Measurements from ENCODE around the gene ZNF691.

DNA sequence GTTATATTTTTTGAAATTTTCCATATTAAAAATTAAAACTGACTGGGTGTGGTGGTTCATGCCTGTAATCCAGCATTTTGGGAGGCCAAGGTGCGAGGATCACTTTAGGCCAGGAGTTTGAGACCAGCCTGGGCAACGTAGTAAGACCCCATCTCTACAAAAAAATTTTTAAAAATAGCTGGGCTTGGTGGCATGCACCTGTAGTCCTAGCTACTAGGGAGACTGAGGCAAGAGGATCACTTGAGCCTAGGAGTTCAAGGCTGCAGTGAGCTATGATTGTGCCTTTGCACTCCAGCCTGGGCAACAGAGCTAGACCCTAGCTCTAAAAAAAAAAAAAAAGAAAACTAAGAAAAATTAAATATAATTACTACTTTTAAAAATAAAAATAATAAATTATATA lies 24.7 kb upstream of the ZNF691 start:
- no peak for TF ChIP-seq SIN3A (IDR thresholded peaks at IDR 0.05; ENCODE audit: borderline replicate concordance, low read depth, low read length)
- no peak for TF ChIP-seq MXI1 (IDR thresholded peaks at IDR 0.05; ENCODE audit: low read depth, low read length)
- TF ChIP-seq CHD2 (IDR thresholded peaks at IDR 0.05; ENCODE audit: low read length, partially characterized antibody): no peak
- no peak for TF ChIP-seq CTCF (IDR thresholded peaks at IDR 0.05)
- no peak for TF ChIP-seq ZBTB33 (IDR thresholded peaks at IDR 0.05; ENCODE audit: borderline replicate concordance, low read depth)
- no peak for TF ChIP-seq USF2 (IDR thresholded peaks at IDR 0.05; ENCODE audit: borderline replicate concordance, low read depth, low read length)
- no peak for TF ChIP-seq GABPA (IDR thresholded peaks at IDR 0.05; ENCODE audit: low read depth)
- TF ChIP-seq FOSL2 (IDR thresholded peaks at IDR 0.05; ENCODE audit: borderline replicate concordance, low read depth): no peak
- no peak for TF ChIP-seq POLR2AphosphoS5 (IDR thresholded peaks at IDR 0.05; ENCODE audit: low read depth, low read length)
